Esophagus squamous epithelium (tissue), 5 donors: ENCODE measurements around the gene OR10H1. TPM values are rescaled to one million over a fixed set of nuclear protein-coding genes. Genes with fewer than 3 reads are reported as not detected.
"Not testable (repeated sequence)": the region's sequence is repeated elsewhere in the genome, so short reads cannot be mapped to it uniquely, and the experiment has no call there.

Experiments
- DNase-seq: peaks from one replicate; lab custom pipeline; 2025; lab: John Stamatoyannopoulos, UW
- H3K27ac ChIP-seq, 4 donors: fragments of 200-600 bp; sonication (generic); one replicate each; pipeline ENCODE4 v1.5.1; 2016 to 2019; ENCODE audit warnings: mild to moderate bottlenecking in 1 of 4
- H3K27me3 ChIP-seq, 4 donors: fragments of 200-600 bp; sonication (generic); 1 replicate in 3 of 4; 2 replicates in 1 of 4; pipeline versions ENCODE4 v1.5.1 to v1.6.0; 2017 to 2021; ENCODE audit warnings: antibody characterized with exemption in 1 of 4
- H3K36me3 ChIP-seq, 3 donors: fragments of 200-600 bp; sonication (generic); one replicate each; pipeline ENCODE4 v1.5.1; 2016 to 2019
- H3K4me1 ChIP-seq, 3 donors: fragments of 200-600 bp; sonication (generic); one replicate each; pipeline ENCODE4 v1.5.1; 2017 to 2019
- H3K4me3 ChIP-seq, 4 donors: fragments of 200-600 bp; sonication (generic); 1 replicate in 3 of 4; 2 replicates in 1 of 4; pipeline ENCODE4 v1.5.1; 2016 to 2019; ENCODE audit warnings: mild to moderate bottlenecking in 2 of 4, moderate library complexity in 1 of 4
- H3K9me3 ChIP-seq, 3 donors: fragments of 200-600 bp; sonication (generic); one replicate each; pipeline ENCODE4 v1.5.1; 2016 to 2019
- POLR2A ChIP-seq, 4 donors: fragments of 450-650 bp; IDR thresholded peaks; one replicate each; pipeline ENCODE4 v1.6.1; 2017; ENCODE audit warnings: antibody characterized with exemption in 4 of 4, mild to moderate bottlenecking in 4 of 4, moderate library complexity in 3 of 4
- WGBS, 2 donors: methylation state at CpG; one replicate each; pipeline ENCODE4 v1.1.5; 2018; 5-methylcytosine and 5-hydroxymethylcytosine counted together
- intact Hi-C: fragments of 100-400 bp; cut with DNase I; formaldehyde crosslinking; loops from one replicate; pipeline ENCODE4 v1.15.0; 2022
- total RNA-seq, 4 donors: library from RNA; depleted of rRNA; stranded (reverse); fragments of >200 nt; gene quantifications; one replicate each; pipeline ENCODE4 v1.1.0, GENCODE V29; 2016
- TF ChIP-seq, protein P1 (sequence below), 6 experiments: fragments of 450-650 bp in 4 of 6; fragments of 200-600 bp in 2 of 6; sonication (generic) in 2 of 6; IDR thresholded peaks; one replicate each; pipeline ENCODE4 v1.5.1; 2016 to 2019; ENCODE audit warnings: antibody characterized with exemption in 6 of 6, mild to moderate bottlenecking in 4 of 6, moderate library complexity in 4 of 6
- donor health status: DM: yes; HTN: yes; CAD: no.

Gene OR10H1
- total RNA-seq, 4 donors from 2014 or later: not detected

DNA sequence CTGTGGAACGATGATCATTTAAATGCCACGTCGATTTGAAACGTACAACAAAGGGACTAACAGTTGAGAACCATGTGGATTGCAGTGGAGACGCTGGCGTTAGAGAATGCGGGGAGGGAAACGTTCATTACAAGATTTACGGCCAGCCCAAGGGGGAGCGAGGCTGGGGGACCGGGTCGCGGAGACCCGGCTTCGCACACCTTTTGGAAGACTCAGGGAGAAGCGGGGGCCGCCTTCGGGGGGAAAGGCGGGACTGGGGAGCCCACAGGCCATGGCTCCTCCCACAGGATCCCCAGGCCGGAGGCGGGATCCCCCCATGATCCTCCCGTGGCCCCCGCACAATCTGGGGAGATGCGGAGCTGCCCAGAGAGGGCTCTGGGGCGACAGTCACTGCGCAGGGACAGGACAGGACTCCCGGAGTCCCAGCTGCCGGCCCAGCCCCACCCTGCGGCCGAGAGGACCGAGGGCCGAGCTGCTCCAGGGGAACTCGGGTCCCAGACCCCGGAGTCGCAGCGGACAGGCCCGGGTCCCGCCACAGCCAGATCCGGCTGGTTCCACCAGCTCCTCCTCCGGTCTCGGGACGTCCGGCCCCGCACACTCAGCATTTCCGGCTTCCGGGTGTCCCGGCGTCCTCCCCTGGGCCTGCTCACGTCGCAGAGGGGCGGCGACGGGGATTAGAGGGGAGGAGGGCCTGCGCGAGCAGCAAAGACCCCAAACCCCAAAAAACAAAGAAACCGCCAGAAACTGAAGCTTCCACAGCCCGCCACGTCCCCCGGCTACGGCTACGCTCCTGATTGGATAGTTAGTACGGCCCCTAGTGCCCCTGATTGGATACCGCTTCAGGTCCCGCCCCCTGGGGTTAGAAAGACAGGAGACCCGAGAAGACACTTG lies 21.1 kb upstream of the OR10H1 start:
- Histone ChIP-seq H3K36me3 (no peaks in the 10 kb centered on the region), H3K4me1 (peaks cover 0 to 29% (median 3%) of the 10 kb centered on the region in 3 donors), H3K27ac (peak overlapping the region; percentile 99 to 100 (median 100)), H3K9me3 (no peaks in the 10 kb centered on the region), H3K4me3 (peak overlapping the region; percentile 75 to 91 (median 83)), H3K27me3 (no peaks in the 10 kb centered on the region)
- 1 to 2% methylated on average over 21 to 30 of the region's 65 CpGs for WGBS, 2 donors
- peak; percentile 91 for DNase-seq
- peak in 2 of 4 donors; percentile 92 to 94 for TF ChIP-seq POLR2A (IDR thresholded peaks at IDR 0.05)
- TF ChIP-seq, protein P1, sequence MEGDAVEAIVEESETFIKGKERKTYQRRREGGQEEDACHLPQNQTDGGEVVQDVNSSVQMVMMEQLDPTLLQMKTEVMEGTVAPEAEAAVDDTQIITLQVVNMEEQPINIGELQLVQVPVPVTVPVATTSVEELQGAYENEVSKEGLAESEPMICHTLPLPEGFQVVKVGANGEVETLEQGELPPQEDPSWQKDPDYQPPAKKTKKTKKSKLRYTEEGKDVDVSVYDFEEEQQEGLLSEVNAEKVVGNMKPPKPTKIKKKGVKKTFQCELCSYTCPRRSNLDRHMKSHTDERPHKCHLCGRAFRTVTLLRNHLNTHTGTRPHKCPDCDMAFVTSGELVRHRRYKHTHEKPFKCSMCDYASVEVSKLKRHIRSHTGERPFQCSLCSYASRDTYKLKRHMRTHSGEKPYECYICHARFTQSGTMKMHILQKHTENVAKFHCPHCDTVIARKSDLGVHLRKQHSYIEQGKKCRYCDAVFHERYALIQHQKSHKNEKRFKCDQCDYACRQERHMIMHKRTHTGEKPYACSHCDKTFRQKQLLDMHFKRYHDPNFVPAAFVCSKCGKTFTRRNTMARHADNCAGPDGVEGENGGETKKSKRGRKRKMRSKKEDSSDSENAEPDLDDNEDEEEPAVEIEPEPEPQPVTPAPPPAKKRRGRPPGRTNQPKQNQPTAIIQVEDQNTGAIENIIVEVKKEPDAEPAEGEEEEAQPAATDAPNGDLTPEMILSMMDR (IDR thresholded peaks at IDR 0.05): no peak
- intact Hi-C loops: no loop called here

DNA sequence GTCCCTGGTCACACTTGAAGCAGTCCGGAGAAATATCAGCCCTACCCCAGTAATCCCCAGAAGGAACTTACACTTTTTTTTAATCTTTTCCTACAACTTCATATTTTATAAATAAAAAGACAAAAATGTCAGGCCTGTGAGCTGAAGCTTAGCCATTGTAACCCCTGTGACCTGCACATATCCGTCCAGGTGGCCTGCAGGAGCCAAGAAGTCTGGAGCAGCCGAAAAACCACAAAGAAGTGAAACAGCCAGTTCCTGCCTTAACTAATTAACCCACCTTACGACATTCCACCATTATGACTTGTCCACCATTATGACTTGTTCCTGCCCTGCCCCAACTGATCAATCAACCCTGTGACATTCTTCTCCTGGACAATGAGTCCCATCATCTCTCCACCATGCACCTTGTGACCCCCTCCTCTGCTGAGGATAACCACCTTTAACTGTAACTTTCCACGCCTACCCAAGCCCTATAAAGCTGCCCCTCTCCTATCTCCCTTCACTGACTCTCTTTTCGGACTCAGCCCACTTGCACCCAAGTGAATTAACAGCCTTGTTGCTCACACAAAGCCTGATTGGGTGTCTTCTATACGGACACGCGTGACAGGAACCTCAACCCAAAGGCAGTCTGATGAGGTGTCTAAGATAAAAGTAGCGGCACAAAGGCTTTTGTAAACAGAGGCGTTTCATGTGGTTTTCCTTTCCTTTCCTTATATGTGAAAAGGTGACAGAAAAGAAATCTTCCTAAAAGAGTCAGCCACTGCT lies 20.3 kb upstream of the OR10H1 start:
- H3K36me3 ChIP-seq, H3K9me3 ChIP-seq, DNase-seq, H3K27me3 ChIP-seq, intact Hi-C loops: not testable (repeated sequence)
- peak overlapping the region; percentile 99 to 100 (median 100) for H3K27ac ChIP-seq
- H3K4me3 ChIP-seq: peak overlapping the region; percentile 75 to 91 (median 83)
- WGBS, 2 donors: 25 to 26% methylated on average over 11 of the region's 11 CpGs
- peaks cover 0 to 29% (median 3%) of the 10 kb centered on the region in 3 donors for H3K4me1 ChIP-seq

DNA sequence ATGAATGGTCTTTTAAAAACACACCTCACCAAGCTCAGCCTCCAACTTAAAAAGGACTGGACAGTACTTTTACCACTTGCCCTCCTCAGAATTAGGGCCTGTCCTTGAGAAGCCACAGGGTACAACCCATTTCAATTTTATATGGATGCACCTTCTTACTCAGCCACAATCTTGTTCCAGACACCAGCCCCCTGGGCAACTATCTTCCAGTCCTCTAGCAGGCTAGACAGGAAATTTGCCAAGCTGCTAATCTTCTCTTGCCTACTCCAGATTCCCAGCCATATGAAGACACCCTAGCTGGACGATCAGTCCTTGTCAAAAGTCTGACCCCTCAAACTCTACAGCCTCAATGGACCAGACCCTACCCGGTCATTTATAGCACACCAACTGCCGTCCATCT lies 18.8 kb upstream of the OR10H1 start:
- H3K27ac ChIP-seq, H3K27me3 ChIP-seq, H3K4me3 ChIP-seq, intact Hi-C loops, H3K9me3 ChIP-seq, DNase-seq, H3K36me3 ChIP-seq: not testable (repeated sequence)
- peaks cover 0 to 29% (median 3%) of the 10 kb centered on the region in 3 donors for H3K4me1 ChIP-seq
- 96% methylated on average over 3 of the region's 3 CpGs; no CpG with 5 or more reads in 1 of the 2 donors for WGBS, 2 donors

GRCh38 chr19:15831626-15832025 lies 16.2 kb upstream of the OR10H1 start:
- WGBS, 2 donors: 81 to 84% methylated on average over 5 of the region's 5 CpGs
- H3K27me3 ChIP-seq: peaks cover 0 to 21% (median 0%) of the 10 kb centered on the region in 4 donors
- peaks cover 0 to 28% (median 3%) of the 10 kb centered on the region in 3 donors for H3K4me1 ChIP-seq
- intact Hi-C loops: no loop called here
- H3K4me3 ChIP-seq: no peak overlapping the region
- DNase-seq: no peak
- H3K36me3 ChIP-seq: no peaks in the 10 kb centered on the region
- TF ChIP-seq, protein P1 (IDR thresholded peaks at IDR 0.05): no peak
- no peak for TF ChIP-seq POLR2A (IDR thresholded peaks at IDR 0.05)
- H3K9me3 ChIP-seq: no peaks in the 10 kb centered on the region
- H3K27ac ChIP-seq: no peak overlapping the region

GRCh38 chr19:15829786-15830185 lies 14.3 kb upstream of the OR10H1 start:
- no peak overlapping the region for H3K27ac ChIP-seq
- DNase-seq: no peak
- no peak for TF ChIP-seq POLR2A (IDR thresholded peaks at IDR 0.05)
- TF ChIP-seq, protein P1 (IDR thresholded peaks at IDR 0.05): no peak
- peaks cover 0 to 21% (median 0%) of the 10 kb centered on the region in 4 donors for H3K27me3 ChIP-seq
- intact Hi-C loops: no loop called here
- no peak overlapping the region for H3K4me3 ChIP-seq
- H3K4me1 ChIP-seq: peaks cover 0 to 12% (median 0%) of the 10 kb centered on the region in 3 donors
- 83% methylated on average over 8 of the region's 8 CpGs for WGBS, 2 donors
- H3K9me3 ChIP-seq: no peaks in the 10 kb centered on the region
- H3K36me3 ChIP-seq: no peaks in the 10 kb centered on the region
